Activated CD4-positive, alpha-beta T cell treated with anti-CD3 and anti-CD28 coated beads, Interleukin-2, amount 10 ng/mL, durations not matched to agents 7 days and 5 days (primary cell): Measurements from ENCODE around the gene OR6N2. TPM values are rescaled to one million over a fixed set of nuclear protein-coding genes. Genes with fewer than 3 reads are reported as not detected.

Experiments
- CTCF ChIA-PET: fragments of 350-600 bp; sonication (Branson Sonifier 250); formaldehyde crosslinking; loops from one replicate; lab custom pipeline; 2021; ENCODE audit warnings: antibody characterized with exemption; lab: Charles Lee
- POLR2A ChIA-PET: fragments of 350-600 bp; sonication (Branson Sonifier 250); formaldehyde crosslinking; loops from one replicate; lab custom pipeline; 2021; ENCODE audit warnings: antibody characterized with exemption; lab: Charles Lee
- DNase-seq: peaks from one replicate; pipeline ENCODE4 v3.0.0-alpha.2; 2020
- H3K27ac Mint-ChIP-seq: one replicate; pipeline ENCODE4 v1.8.0; 2021; ENCODE audit warnings: mild to moderate bottlenecking, moderate library complexity, mixed read lengths
- H3K27me3 Mint-ChIP-seq: one replicate; pipeline ENCODE4 v1.8.0; 2021; ENCODE audit warnings: mixed read lengths
- H3K36me3 Mint-ChIP-seq: one replicate; pipeline ENCODE4 v1.8.0; 2021; ENCODE audit warnings: low read depth, mixed read lengths
- H3K4me1 Mint-ChIP-seq: one replicate; pipeline ENCODE4 v1.8.0; 2021; ENCODE audit warnings: mixed read lengths
- H3K4me3 Mint-ChIP-seq: one replicate; pipeline ENCODE4 v1.8.0; 2021; ENCODE audit warnings: mild to moderate bottlenecking, moderate library complexity, mixed read lengths
- H3K9me3 Mint-ChIP-seq: one replicate; pipeline ENCODE4 v1.8.0; 2021; ENCODE audit warnings: mixed read lengths
- total RNA-seq, 2 experiments: library from RNA; stranded (reverse); gene quantifications; one replicate each; pipeline ENCODE4 v1.2.3, GENCODE V29; 2021

Gene OR6N2
- total RNA-seq, 2 experiments from 2014 or later, result not detected

DNA sequence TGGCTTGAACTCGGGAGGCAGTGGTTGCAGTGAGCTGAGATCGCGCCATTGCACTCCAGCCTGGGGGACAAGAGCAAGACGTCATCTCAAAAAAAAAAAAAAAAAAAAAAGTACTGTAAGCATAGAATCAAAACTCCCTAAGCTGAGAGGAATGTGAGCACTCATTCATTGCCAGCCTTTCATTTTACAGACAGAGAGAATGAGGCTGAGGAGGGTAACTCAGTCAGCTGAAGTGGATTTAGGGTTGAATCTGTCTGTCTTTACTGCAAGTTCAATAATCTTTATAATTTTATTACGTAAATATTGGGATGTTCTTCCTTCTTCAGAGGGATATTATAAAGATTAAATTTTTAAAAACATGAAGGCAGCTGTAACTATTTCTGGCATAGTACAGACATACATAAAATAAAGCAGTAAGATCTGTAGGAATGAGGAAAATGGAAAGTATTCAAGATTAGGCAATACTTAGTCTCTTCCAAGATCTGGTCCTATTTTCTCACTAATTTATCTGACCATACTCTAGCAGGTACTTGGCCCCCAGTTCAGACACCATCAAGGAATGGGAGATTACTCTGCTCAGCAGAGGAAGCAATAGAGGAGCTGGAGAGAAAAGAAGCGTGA, 26.0 kb upstream of the OR6N2 start:
- ChIA-PET CTCF (interaction anchor here (4.3 kb wide), 1 partner anchor 13 kb away, joined by 26 read pairs; no protein-coding TSS in a partner anchor), POLR2A (no interaction called here)
- H3K4me3 Mint-ChIP-seq, result no peak overlapping the region
- H3K36me3 Mint-ChIP-seq, result no peaks in the 10 kb centered on the region
- DNase-seq, result no peak
- no peak overlapping the region for H3K27ac Mint-ChIP-seq
- H3K9me3 Mint-ChIP-seq, result no peaks in the 10 kb centered on the region
- peaks cover 23% of the 10 kb centered on the region for H3K27me3 Mint-ChIP-seq
- H3K4me1 Mint-ChIP-seq, result no peaks in the 10 kb centered on the region

DNA sequence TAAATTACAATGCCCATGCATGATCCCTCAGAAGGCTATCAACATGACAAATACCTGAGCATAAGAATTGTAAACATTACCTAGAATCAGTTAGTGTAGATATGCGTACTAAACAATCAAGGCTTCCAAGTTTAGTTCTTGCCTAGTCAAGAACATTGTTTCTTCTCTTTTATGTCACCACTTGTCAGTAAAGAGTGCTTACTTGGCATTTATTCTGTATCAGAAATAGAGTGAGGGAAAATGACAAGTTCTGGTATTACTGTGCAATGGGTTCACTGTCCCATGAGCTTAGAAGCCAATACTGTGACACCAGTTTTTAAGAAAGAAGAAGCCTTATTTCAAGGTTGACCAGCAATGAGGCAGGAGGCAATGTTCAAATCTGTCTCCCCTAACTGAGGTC, 22.7 kb upstream of the OR6N2 start:
- no peaks in the 10 kb centered on the region for H3K4me1 Mint-ChIP-seq
- no peak for DNase-seq
- H3K27me3 Mint-ChIP-seq, result peaks cover 29% of the 10 kb centered on the region
- H3K9me3 Mint-ChIP-seq, result no peaks in the 10 kb centered on the region
- no peak overlapping the region for H3K4me3 Mint-ChIP-seq
- H3K36me3 Mint-ChIP-seq, result no peaks in the 10 kb centered on the region
- no peak overlapping the region for H3K27ac Mint-ChIP-seq
- ChIA-PET CTCF (interaction anchor here (1.1 kb wide), 1 partner anchor 15 kb away, joined by 3 read pairs; no protein-coding TSS in a partner anchor), POLR2A (no interaction called here)

DNA sequence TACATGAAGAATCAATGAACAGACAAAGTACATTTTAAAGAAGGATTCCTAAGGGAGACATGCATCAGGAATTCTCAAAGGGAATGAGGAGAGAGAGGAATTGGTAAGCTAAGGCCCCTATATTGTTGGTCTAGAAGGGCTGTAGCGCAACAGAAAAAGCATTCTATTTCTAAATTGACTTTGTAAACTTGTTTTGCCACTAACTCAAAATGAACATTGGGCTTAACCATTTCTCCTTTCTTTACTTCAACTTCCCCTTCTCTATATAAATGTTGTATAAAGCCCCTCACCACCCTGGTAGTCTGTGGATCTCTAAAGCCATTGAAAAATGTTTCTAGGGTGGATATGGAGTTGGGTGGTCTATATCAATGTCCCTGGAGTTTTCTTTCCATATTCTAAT, 20.4 kb upstream of the OR6N2 start:
- no peaks in the 10 kb centered on the region for H3K4me1 Mint-ChIP-seq
- DNase-seq, result no peak
- peaks cover 27% of the 10 kb centered on the region for H3K27me3 Mint-ChIP-seq
- no peak overlapping the region for H3K27ac Mint-ChIP-seq
- CTCF ChIA-PET, result no interaction called here
- H3K9me3 Mint-ChIP-seq, result no peaks in the 10 kb centered on the region
- POLR2A ChIA-PET, result no interaction called here
- no peak overlapping the region for H3K4me3 Mint-ChIP-seq
- H3K36me3 Mint-ChIP-seq, result no peaks in the 10 kb centered on the region

DNA sequence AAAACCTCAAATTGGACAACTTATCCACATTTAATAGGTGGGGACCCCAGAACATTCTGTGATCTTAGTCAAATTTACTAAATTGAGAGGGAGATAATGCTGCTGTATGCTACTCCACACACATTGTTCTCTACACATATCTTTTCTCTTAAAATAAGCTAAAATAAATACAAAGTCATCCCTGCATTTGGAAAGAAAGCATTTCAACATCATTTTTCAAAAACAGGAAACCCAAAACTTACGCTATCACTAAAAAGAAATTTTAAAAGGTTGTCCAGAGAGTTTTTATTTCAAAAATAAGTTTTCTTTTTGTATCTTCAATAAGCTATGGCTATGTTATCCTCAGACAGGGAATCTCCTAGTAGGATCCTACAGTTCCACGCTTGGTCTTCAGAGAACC, 19.5 kb upstream of the OR6N2 start:
- no peak overlapping the region for H3K4me3 Mint-ChIP-seq
- no peaks in the 10 kb centered on the region for H3K36me3 Mint-ChIP-seq
- peaks cover 24% of the 10 kb centered on the region for H3K27me3 Mint-ChIP-seq
- ChIA-PET CTCF (no interaction called here), POLR2A (no interaction called here)
- H3K27ac Mint-ChIP-seq, result no peak overlapping the region
- H3K4me1 Mint-ChIP-seq, result no peaks in the 10 kb centered on the region
- no peak for DNase-seq
- no peaks in the 10 kb centered on the region for H3K9me3 Mint-ChIP-seq

DNA sequence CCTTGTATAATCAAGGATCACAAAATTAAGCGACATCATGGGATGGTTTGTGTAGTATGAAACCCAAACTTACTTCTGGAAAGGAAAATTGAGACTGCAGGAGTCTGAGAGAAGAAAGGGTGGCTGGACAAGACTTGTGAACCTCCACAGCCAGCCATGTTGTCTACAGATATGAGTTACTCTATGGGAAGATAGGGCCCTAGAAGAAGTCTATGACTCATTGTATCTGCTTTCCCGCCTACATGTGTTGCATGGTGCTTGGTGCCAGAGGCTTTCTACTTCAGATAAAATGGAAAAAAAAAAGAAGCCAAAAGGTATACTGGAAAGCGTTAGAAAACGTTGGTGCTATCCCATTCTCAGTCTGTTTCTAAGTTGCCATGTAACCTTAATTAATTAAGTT, 18.7 kb upstream of the OR6N2 start:
- Mint-ChIP-seq H3K27ac (no peak overlapping the region), H3K27me3 (peaks cover 24% of the 10 kb centered on the region)
- CTCF ChIA-PET, result no interaction called here

DNA sequence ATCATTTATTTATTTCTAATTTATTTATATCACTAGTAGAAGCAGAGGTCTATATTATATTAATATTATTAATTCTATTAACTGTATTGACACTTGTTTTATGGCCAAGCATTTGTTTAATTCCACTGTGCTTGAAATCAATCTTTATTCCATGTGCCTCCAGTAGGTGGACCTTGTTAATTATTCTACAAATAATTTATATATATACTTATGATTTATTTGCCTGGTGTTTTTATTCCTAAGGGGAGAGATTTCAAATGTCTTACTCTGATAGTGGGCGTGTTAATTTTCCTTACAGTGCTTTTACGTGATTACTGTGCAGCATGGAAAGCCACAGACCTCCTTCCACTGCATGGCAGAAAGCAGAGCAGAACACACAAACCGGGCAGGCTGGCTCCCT, 17.5 kb upstream of the OR6N2 start:
- Mint-ChIP-seq H3K27me3 (peaks cover 19% of the 10 kb centered on the region), H3K4me1 (no peaks in the 10 kb centered on the region), H3K9me3 (no peaks in the 10 kb centered on the region), H3K27ac (no peak overlapping the region), H3K36me3 (no peaks in the 10 kb centered on the region), H3K4me3 (no peak overlapping the region)
- ChIA-PET POLR2A (no interaction called here), CTCF (no interaction called here)
- DNase-seq, result no peak

More for the DNA sequence above, 18.7 kb upstream of the OR6N2 start:
- no peaks in the 10 kb centered on the region for H3K4me1 Mint-ChIP-seq
- no peaks in the 10 kb centered on the region for H3K36me3 Mint-ChIP-seq
- POLR2A ChIA-PET, result no interaction called here
- DNase-seq, result no peak
- no peaks in the 10 kb centered on the region for H3K9me3 Mint-ChIP-seq
- no peak overlapping the region for H3K4me3 Mint-ChIP-seq

DNA sequence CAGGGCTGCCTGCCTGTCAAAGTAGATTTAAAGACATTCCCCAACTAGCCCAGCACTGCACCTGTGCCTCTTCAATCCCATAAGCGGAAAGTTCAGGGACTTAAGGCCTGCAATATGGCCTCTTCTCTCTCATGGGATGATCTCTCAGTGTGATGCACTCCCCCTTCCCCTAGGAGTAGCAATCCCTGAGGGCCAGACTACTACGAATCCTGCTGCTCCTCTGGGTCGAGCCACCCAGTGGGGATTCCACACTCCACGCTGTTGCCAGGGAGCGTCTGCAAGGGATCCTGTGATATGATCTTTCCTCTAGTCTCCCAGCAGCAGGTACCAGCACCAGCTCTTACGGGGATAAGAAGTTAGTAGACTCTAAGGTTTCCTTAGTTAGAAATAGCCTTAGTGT, 13.2 kb upstream of the OR6N2 start:
- ChIA-PET POLR2A (no interaction called here), CTCF (interaction anchor here (1.2 to 2.1 kb wide), 3 partner anchors 24 to 206 kb away, joined by 5 to 8 read pairs (median 6); no protein-coding TSS in a partner anchor)
- no peak for DNase-seq
- Mint-ChIP-seq H3K9me3 (no peaks in the 10 kb centered on the region), H3K27ac (no peak overlapping the region), H3K4me3 (no peak overlapping the region), H3K4me1 (no peaks in the 10 kb centered on the region), H3K27me3 (peaks cover 8% of the 10 kb centered on the region), H3K36me3 (no peaks in the 10 kb centered on the region)

DNA sequence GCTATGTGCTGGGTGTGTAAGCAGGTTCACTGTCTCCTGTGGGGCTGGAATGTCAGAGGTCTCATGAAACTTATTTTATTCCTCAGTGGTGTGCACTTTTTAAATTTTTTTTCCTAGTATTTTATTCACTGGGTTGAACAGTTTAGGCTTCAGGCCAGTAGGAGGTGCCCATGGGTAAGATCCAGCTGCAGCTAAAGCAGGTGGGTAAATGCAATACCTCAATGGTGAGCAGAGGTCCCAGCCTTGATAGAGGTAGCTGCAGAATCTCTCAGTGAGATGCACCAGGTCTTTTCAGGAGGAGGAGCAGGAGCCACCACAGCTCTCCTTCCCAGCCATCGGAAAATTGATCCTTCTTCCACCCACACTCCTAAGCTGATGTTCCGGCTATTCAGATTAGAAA, 12.6 kb upstream of the OR6N2 start:
- H3K27ac Mint-ChIP-seq, result no peak overlapping the region
- ChIA-PET CTCF (interaction anchor here (0.8 to 2.1 kb wide), 4 partner anchors 25 to 206 kb away, joined by 3 to 8 read pairs (median 6); no protein-coding TSS in a partner anchor), POLR2A (no interaction called here)
- no peaks in the 10 kb centered on the region for H3K36me3 Mint-ChIP-seq
- H3K27me3 Mint-ChIP-seq, result peaks cover 11% of the 10 kb centered on the region
- DNase-seq, result peak; percentile 32
- H3K4me1 Mint-ChIP-seq, result no peaks in the 10 kb centered on the region
- no peak overlapping the region for H3K4me3 Mint-ChIP-seq
- H3K9me3 Mint-ChIP-seq, result no peaks in the 10 kb centered on the region

DNA sequence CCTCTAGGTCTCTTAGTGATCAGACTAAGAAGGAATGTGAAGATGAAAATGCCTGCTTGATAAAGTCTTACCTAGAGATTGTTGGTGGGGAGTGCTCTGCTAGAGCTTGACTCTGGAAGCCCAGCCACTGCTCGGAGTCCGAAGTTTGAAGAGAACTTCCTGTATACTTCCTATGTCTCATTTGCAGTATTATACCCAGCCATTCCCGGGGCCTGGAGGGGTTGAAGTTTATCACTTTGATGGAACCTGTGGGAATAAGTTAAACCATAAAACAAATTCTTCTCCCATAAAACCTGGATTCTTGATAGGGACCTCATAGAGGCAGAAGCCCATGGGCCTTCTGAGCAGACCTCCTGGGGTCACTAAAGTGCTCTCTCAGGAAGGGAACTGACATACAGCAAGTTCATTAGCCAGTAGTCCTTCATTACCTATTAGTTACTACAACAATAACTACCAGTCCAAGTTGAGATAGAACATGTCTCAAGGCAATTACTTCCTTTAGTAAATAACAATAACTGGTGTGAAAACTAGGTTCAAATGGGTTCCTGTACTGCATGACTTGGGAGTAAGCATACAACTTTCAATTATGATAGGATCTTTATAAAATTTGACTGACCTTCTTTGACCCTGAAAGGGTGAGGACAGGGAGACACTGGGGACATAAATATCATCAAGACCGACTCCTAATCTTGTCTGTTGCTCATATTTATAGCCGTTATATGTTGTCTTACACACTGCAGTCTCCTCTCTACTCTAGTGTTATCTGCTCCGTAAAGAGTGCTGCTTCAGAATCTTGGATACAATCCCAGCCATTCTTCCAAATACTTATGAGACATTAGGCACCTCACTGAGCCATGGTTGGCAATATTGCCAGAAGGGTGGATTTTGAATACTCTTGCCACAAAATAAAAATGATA, 8.8 kb downstream of the OR6N2 start, which contains the start of gene OR6N1:
OR6N1 (minus strand) TSS at position 246 of the 917 bp plus-strand sequence. CDS start 5,513 bp downstream, outside the sequence.
- Mint-ChIP-seq H3K9me3 (no peaks in the 10 kb centered on the region), H3K36me3 (no peaks in the 10 kb centered on the region), H3K4me3 (no peak within 1 kb of the TSS), H3K4me1 (no peaks in the 10 kb centered on the region), H3K27ac (no peak within 1 kb of the TSS), H3K27me3 (peaks cover 17% of the 10 kb centered on the region)
- no peak for DNase-seq
- CTCF ChIA-PET, result no interaction called here
- POLR2A ChIA-PET, result no interaction called here

DNA sequence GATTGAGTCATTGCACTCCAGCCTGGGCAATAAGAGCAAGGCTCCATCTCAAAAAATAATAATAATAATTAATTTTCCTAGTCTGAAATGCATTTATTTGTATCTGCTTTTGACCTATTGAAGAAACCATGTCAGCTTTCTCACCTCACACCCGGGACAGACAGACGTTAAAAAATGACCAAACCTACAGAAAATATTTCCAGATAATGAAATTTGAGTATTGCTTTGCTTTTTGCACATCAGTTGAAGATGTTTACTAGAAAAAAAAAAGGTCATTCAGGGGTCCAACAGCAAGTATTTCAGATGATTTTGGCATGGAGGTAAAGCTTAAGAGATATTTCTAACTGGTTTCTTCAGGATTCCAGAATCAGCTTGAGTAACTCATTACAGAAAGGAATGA, 26.6 kb downstream of the OR6N2 start, which contains the start of gene OR6K6:
OR6K6 (plus strand) TSS at position 301 of the 400 bp plus-strand sequence. CDS start 168 bp downstream, outside the sequence.
- Mint-ChIP-seq H3K36me3 (no peaks in the 10 kb centered on the region), H3K4me1 (no peaks in the 10 kb centered on the region), H3K4me3 (no peak within 1 kb of the TSS), H3K27ac (no peak within 1 kb of the TSS), H3K9me3 (no peaks in the 10 kb centered on the region), H3K27me3 (peaks cover 7% of the 10 kb centered on the region)
- no peak for DNase-seq
- POLR2A ChIA-PET, result no interaction called here
- CTCF ChIA-PET, result no interaction called here

DNA sequence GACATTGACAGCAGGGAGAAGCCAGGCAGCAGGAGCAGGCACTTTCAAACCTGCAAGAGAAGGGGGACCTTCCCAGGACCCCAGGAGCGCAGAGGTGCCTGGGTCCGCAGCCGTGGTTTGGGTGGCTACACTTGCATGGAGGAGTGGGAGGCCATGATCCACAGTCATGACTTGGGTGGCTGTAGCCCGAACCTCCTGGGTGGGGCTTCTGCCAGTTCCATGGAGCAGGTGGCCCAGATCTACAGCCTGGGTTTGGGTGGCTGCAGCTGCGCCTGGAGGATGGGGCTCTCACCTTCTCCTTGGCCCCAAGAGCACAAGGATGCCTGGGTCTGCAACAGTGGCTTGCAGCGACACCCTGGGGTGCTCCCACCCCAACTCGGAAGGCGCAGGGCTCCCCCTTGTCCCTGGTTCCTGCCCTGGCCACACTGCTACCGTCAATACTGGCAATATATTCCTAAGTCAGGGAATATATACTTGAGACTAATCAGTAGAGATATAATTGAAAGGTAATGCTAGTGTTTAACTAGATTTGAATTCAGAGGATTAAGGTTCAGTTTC, 28.8 kb downstream of the OR6N2 start:
- no peak for DNase-seq
- Mint-ChIP-seq H3K27ac (no peak overlapping the region), H3K27me3 (peaks cover 6% of the 10 kb centered on the region), H3K9me3 (no peaks in the 10 kb centered on the region), H3K36me3 (no peaks in the 10 kb centered on the region), H3K4me3 (no peak overlapping the region), H3K4me1 (no peaks in the 10 kb centered on the region)
- POLR2A ChIA-PET, result no interaction called here
- CTCF ChIA-PET, result no interaction called here

DNA sequence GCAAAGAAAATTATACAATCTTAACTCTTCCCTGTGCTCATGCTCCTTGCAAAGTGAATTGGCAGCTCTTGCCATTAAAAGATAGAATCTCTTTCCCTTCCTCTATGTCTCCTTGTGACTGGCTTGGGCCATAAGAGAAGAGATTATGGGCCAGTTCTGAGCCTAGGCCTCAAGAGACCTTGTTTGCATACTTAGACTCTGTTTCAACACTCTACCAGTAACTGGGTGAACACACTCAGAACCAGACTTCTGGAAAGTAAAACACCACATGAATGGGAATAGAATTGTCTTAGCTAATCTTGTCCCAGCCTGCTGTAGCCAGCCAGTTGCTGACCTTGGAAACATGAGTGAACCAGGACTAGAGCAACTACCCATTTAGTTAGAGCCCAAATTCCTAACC, 45.2 kb downstream of the OR6N2 start:
- no peak for DNase-seq

DNA sequence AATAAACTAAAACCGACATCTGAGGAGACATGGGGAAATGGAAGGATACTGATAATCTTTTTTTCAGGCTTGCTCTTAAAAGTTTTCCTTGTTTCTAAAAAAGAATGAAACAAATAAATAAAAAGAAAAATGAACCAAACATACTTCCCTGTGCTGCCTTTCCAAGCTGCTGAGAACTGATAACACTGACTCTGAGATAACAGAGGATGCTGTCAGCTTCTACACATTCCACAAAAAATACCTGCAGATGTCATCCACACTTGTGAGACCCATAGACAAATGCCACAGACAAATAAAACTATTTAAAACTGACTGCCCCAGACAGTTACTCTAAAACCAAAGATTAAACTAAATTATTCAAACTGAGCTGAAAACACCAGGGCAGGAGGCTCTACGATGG, 48.5 kb downstream of the OR6N2 start:
- CTCF ChIA-PET, result no interaction called here

More for the DNA sequence above, 45.2 kb downstream of the OR6N2 start:
- H3K27me3 Mint-ChIP-seq, result peaks cover 27% of the 10 kb centered on the region
- CTCF ChIA-PET, result no interaction called here
- H3K4me1 Mint-ChIP-seq, result no peaks in the 10 kb centered on the region
- H3K27ac Mint-ChIP-seq, result no peak overlapping the region
- POLR2A ChIA-PET, result no interaction called here
- no peaks in the 10 kb centered on the region for H3K9me3 Mint-ChIP-seq
- H3K4me3 Mint-ChIP-seq, result no peak overlapping the region
- no peaks in the 10 kb centered on the region for H3K36me3 Mint-ChIP-seq

More for the DNA sequence above, 48.5 kb downstream of the OR6N2 start:
- Mint-ChIP-seq H3K4me3 (no peak overlapping the region), H3K9me3 (no peaks in the 10 kb centered on the region), H3K4me1 (no peaks in the 10 kb centered on the region), H3K36me3 (no peaks in the 10 kb centered on the region), H3K27ac (no peak overlapping the region), H3K27me3 (peaks cover 27% of the 10 kb centered on the region)
- POLR2A ChIA-PET, result no interaction called here
- no peak for DNase-seq
